SU-DHL-6 (cell line): ENCODE results near the gene WNT5A.

Experiments used
- H2AFZ ChIP-seq: fragments of 200-600 bp; sonication (generic); 2 replicates; pipeline ENCODE4 v1.6.1; 2014; ENCODE audit warnings: low read depth, mild to moderate bottlenecking, moderate library complexity, mixed read lengths, antibody characterized with exemption, low read length; ENCODE audit not compliant: severe bottlenecking
- H3F3A ChIP-seq: fragments of 200-600 bp; shearing (Covaris generic); 2 replicates; pipeline ENCODE4 v1.6.0; 2016; ENCODE audit warnings: antibody characterized with exemption, mild to moderate bottlenecking; ENCODE audit not compliant: insufficient read depth
- H3K27ac ChIP-seq: fragments of 200-600 bp; sonication (generic); 2 replicates; pipeline ENCODE4 v1.5.1; 2016; ENCODE audit warnings: low read depth, mild to moderate bottlenecking, low read length, moderate library complexity, mixed read lengths
- H3K27me3 ChIP-seq: fragments of 200-600 bp; sonication (generic), shearing (Covaris generic); 2 replicates; pipeline ENCODE4 v1.6.0; 2014; ENCODE audit warnings: mild to moderate bottlenecking, low read length
- H3K36me3 ChIP-seq: fragments of 200-600 bp; sonication (generic); 2 replicates; pipeline ENCODE4 v1.6.1; 2014; ENCODE audit warnings: mild to moderate bottlenecking, low read length, mixed read lengths
- H3K4me2 ChIP-seq: fragments of 300-600, 200-600 bp; shearing (Covaris generic), sonication (generic); 2 replicates; pipeline ENCODE4 v1.6.0; 2014; ENCODE audit warnings: low read length, low read depth, mild to moderate bottlenecking; ENCODE audit not compliant: poor library complexity, severe bottlenecking
- H3K4me3 ChIP-seq: fragments of 200-600 bp; sonication (generic); 2 replicates; pipeline ENCODE4 v1.5.1; 2014; ENCODE audit warnings: antibody characterized with exemption, low read length, mild to moderate bottlenecking, mixed read lengths; ENCODE audit not compliant: insufficient read depth, poor library complexity, severe bottlenecking
- H3K79me2 ChIP-seq: fragments of 200-600 bp; sonication (generic); 2 replicates; pipeline ENCODE4 v1.6.1; 2014; ENCODE audit warnings: mild to moderate bottlenecking, low read length, moderate library complexity; ENCODE audit not compliant: insufficient read depth
- H3K9ac ChIP-seq: fragments of 200-600 bp; sonication (generic); 2 replicates; pipeline ENCODE4 v1.7.0; 2014; ENCODE audit warnings: mild to moderate bottlenecking, low read length
- H3K9me2 ChIP-seq: fragments of 200-600 bp; sonication (generic); replicated peaks from 2 replicates; pipeline ENCODE4 v1.6.1; 2014; ENCODE audit warnings: low read length; ENCODE audit not compliant: insufficient read depth
- H3K9me3 ChIP-seq: fragments of 200-600 bp; sonication (generic); 2 replicates; pipeline ENCODE4 v1.6.1; 2014; ENCODE audit warnings: low read length, mixed read lengths; ENCODE audit not compliant: insufficient read depth
- H4K20me1 ChIP-seq: fragments of 200-600 bp; sonication (generic); 2 replicates; pipeline ENCODE4 v1.6.1; 2014; ENCODE audit warnings: low read depth, mild to moderate bottlenecking, antibody characterized with exemption, low read length, moderate library complexity, mixed read lengths
- EZH2phosphoT487 ChIP-seq: fragments of 200-600 bp; sonication (generic), shearing (Covaris generic); conservative IDR thresholded peaks from 2 replicates; pipeline ENCODE4 v1.6.1; 2018; ENCODE audit warnings: mild to moderate bottlenecking, antibody characterized with exemption, low read length, moderate library complexity, mixed read lengths
- TF ChIP-seq, protein P1 (sequence below): fragments of 200-600 bp; sonication (generic); IDR thresholded peaks from one replicate; pipeline ENCODE4 v1.5.1; 2017; ENCODE audit warnings: antibody characterized with exemption, mild to moderate bottlenecking, low read length, moderate library complexity; ENCODE audit not compliant: insufficient read depth, poor library complexity, severe bottlenecking

WNT5A gene

DNA sequence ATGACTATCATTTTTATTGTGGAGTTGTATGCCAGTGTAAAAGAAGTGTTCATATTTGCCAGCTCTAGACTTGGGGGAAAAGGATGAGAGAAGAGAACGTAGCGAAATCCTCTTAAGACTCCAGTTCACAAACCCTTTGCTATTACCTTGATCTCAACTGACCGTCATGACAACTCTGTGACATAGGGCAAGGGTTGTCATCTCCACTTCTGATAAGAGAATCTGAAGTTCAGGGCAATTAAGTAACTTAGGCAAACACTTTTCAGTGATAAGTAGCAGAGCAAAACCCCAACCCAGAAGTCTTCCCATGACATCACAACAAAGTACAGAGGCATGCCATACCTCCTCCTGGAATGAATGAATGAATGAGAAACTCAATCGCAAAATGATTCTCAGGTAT is 40.3 kb upstream of the WNT5A start:
- Histone ChIP-seq H3K4me3 (no peak overlapping the region), H3K27ac (no peak overlapping the region), H2AFZ (no peak overlapping the region), H3K36me3 (no peaks in the 10 kb centered on the region), H3K4me2 (no peak overlapping the region), H3K27me3 (no peaks in the 10 kb centered on the region), H3K9ac (no peak overlapping the region), H3K79me2 (no peaks in the 10 kb centered on the region), H3F3A (no peaks in the 10 kb centered on the region), H4K20me1 (no peaks in the 10 kb centered on the region), H3K9me2 (no peaks in the 10 kb centered on the region; the same call in 1 of the 2 replicates), H3K9me3 (no peaks in the 10 kb centered on the region)
- no peak for TF ChIP-seq EZH2phosphoT487
- TF ChIP-seq, protein P1, sequence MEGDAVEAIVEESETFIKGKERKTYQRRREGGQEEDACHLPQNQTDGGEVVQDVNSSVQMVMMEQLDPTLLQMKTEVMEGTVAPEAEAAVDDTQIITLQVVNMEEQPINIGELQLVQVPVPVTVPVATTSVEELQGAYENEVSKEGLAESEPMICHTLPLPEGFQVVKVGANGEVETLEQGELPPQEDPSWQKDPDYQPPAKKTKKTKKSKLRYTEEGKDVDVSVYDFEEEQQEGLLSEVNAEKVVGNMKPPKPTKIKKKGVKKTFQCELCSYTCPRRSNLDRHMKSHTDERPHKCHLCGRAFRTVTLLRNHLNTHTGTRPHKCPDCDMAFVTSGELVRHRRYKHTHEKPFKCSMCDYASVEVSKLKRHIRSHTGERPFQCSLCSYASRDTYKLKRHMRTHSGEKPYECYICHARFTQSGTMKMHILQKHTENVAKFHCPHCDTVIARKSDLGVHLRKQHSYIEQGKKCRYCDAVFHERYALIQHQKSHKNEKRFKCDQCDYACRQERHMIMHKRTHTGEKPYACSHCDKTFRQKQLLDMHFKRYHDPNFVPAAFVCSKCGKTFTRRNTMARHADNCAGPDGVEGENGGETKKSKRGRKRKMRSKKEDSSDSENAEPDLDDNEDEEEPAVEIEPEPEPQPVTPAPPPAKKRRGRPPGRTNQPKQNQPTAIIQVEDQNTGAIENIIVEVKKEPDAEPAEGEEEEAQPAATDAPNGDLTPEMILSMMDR = no peak

DNA sequence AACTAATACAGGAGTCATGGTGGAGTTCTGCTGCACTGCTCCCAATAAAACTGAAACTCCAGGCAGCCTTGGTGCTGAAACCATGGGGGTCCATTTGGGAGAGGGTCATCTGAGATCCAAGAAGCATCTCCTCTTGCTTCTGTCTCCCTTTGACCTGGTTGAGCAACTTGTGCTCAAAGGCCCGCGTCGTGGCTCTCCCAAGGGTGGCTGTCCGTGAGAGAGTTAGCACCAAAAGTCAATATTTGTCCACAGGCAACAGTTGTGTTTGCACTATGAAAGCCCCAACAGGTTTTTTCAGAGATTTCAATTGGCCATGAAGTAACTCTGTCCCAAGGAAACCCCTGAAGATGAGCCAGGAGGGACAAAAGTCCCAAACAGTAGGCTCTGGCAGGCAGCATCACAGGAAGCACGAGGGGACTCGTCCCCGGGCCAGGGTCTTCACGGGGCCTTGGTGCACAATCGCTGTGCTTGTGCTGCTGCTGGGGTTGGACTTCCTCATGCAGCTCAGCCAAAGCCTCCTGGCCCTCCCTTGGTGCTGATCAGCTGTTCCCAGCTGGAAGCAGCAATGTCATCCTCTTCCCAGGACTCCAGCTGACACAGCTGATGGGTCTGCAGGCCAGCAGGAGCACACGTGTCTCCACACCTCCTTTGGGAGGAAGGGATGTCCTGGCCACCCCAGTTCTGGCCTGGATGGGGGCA is 39.4 kb upstream of the WNT5A start:
- Histone ChIP-seq H3K9ac (no peak overlapping the region), H3K9me2 (no peaks in the 10 kb centered on the region; the same call in 1 of the 2 replicates), H2AFZ (no peak overlapping the region), H4K20me1 (no peaks in the 10 kb centered on the region), H3K36me3 (no peaks in the 10 kb centered on the region), H3K9me3 (no peaks in the 10 kb centered on the region), H3K4me2 (no peak overlapping the region), H3K27ac (no peak overlapping the region), H3F3A (no peaks in the 10 kb centered on the region), H3K79me2 (no peaks in the 10 kb centered on the region), H3K4me3 (no peak overlapping the region), H3K27me3 (no peaks in the 10 kb centered on the region)
- TF ChIP-seq, protein P1 = no peak
- TF ChIP-seq EZH2phosphoT487 = no peak

DNA sequence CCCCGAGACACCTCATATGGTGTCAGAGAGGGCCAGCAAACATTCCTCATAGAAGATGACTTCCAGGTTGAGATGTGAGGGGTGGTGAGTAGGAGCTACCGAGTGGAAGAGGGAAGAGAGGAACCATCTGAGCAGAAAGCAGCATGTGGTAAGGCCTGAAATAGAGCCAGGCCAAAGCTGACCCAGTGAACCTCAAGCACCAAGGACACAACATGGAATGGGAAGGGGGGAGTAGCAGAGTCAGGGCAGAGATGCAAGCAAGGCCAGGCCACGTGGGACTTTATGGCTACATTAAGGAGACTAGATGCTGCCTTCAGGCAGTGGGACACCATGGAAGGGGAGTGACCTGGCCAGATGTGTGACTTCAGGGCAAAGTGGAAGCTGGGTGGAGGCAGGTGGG is 38.3 kb upstream of the WNT5A start:
- H3K4me2 ChIP-seq = no peak overlapping the region
- no peaks in the 10 kb centered on the region; the same call in 1 of the 2 replicates for H3K9me2 ChIP-seq
- no peaks in the 10 kb centered on the region for H3K79me2 ChIP-seq
- no peaks in the 10 kb centered on the region for H3K27me3 ChIP-seq
- H3F3A ChIP-seq = no peaks in the 10 kb centered on the region
- no peak overlapping the region for H3K4me3 ChIP-seq
- no peaks in the 10 kb centered on the region for H3K9me3 ChIP-seq
- H2AFZ ChIP-seq = no peak overlapping the region
- H4K20me1 ChIP-seq = no peaks in the 10 kb centered on the region
- H3K36me3 ChIP-seq = no peaks in the 10 kb centered on the region
- TF ChIP-seq EZH2phosphoT487 = no peak
- TF ChIP-seq, protein P1 = no peak
- no peak overlapping the region for H3K27ac ChIP-seq
- H3K9ac ChIP-seq = no peak overlapping the region
